K562 (cell line): ENCODE data around the gene AMOT. TPM values are rescaled to one million over a fixed set of nuclear protein-coding genes. Genes with fewer than 3 reads are reported as not detected.

Experiments
- ATAC-seq: fragments of 200-7000 bp; cut with Tn5 transposase; 3 replicates; pipeline ENCODE4 v1.9.1; 2020; ENCODE audit warnings: moderate library complexity
- BruUV-seq: library from RNA; stranded (reverse); fragments of 400-500 nt; replicated peaks from 2 replicates; lab custom pipeline; 2021; lab: Mats Ljungman, UMichigan
- CTCF ChIA-PET: fragments of 300-600 bp; formaldehyde crosslinking; extraction: SDS; loops from one replicate; lab custom pipeline; 2021; ENCODE audit warnings: low intra/inter-chr PET ratio; lab: Yijun Ruan, JAX
- POLR2A ChIA-PET: fragments of 300-600, 350-650 bp; sonication (Branson Sonifier 250); formaldehyde crosslinking; extraction: SDS; loops from one replicate; lab custom pipeline; 2021; ENCODE audit warnings: antibody characterized with exemption, inconsistent platforms; lab: Yijun Ruan, JAX
- DNase-seq, 4 experiments: peaks; one replicate each; pipeline versions ENCODE4 v3.0.0 to v3.0.0-alpha.2; 2011 to 2018; ENCODE audit warnings: low spot score in 3 of 4, mixed read lengths in 3 of 4; ENCODE audit errors: extremely low read depth in 1 of 4
- FAIRE-seq: peaks from 2 replicates; lab custom pipeline; 2011; peaks lifted over from hg19 to GRCh38; lab: Jason Lieb, UNC
- H2AFZ ChIP-seq: 2 replicates; pipeline ENCODE4 v1.6.0; 2011; ENCODE audit warnings: low read depth, low read length, control low read depth, inconsistent platforms
- H3K27ac ChIP-seq: fragments of 200-600 bp; 3 replicates; pipeline ENCODE4 v1.8.0; 2011; ENCODE audit warnings: low read depth, mild to moderate bottlenecking, control low read depth, inconsistent platforms, low read length, moderate library complexity, mixed read lengths; ENCODE audit errors: extremely low read depth
- H3K27me3 ChIP-seq, 2 experiments: fragments of 300-600 bp in 1 of 2; 2 replicates in 1 of 2; 3 replicates in 1 of 2; pipeline versions ENCODE4 v1.6.0 to v1.8.0; 2011; ENCODE audit warnings: inconsistent platforms in 2 of 2, low read length in 2 of 2, mild to moderate bottlenecking in 1 of 2, mixed read lengths in 1 of 2, moderate library complexity in 1 of 2; ENCODE audit not compliant: control insufficient read depth in 2 of 2, insufficient read depth in 2 of 2
- H3K36me3 ChIP-seq: fragments of 300-600 bp; 3 replicates; pipeline ENCODE4 v1.8.0; 2011; ENCODE audit warnings: mild to moderate bottlenecking, low read length, inconsistent platforms; ENCODE audit not compliant: control insufficient read depth, insufficient read depth
- H3K4me1 ChIP-seq, 2 experiments: fragments of 200-600 bp in 1 of 2; replicated peaks in 1 of 2; 2 replicates in 1 of 2; 3 replicates in 1 of 2; pipeline versions ENCODE4 v1.5.1 to v1.8.0; 2011; ENCODE audit warnings: inconsistent platforms in 2 of 2, low read length in 2 of 2, mild to moderate bottlenecking in 1 of 2, mixed read lengths in 1 of 2, moderate library complexity in 1 of 2; ENCODE audit not compliant: control insufficient read depth in 2 of 2, insufficient read depth in 2 of 2
- H3K4me2 ChIP-seq: 2 replicates; pipeline ENCODE4 v1.6.1; 2011; ENCODE audit warnings: low read length, control low read depth, inconsistent platforms, mixed read lengths; ENCODE audit not compliant: insufficient read depth
- H3K4me3 ChIP-seq: fragments of 200-600 bp; sonication (generic), shearing (Covaris generic); 2 replicates; pipeline ENCODE4 v1.5.1; 2016; ENCODE audit warnings: control low read depth, inconsistent platforms
- H3K79me2 ChIP-seq: fragments of 200-600 bp; 3 replicates; pipeline ENCODE4 v1.8.0; 2011; ENCODE audit warnings: low read length, inconsistent platforms; ENCODE audit not compliant: control insufficient read depth, insufficient read depth
- H3K9ac ChIP-seq, 2 experiments: 2 replicates each; pipeline versions ENCODE4 v1.6.0 to v1.6.1; 2011; ENCODE audit warnings: low read depth in 2 of 2, low read length in 2 of 2, control low read depth in 1 of 2, inconsistent platforms in 1 of 2, mild to moderate bottlenecking in 1 of 2, mixed read lengths in 1 of 2; ENCODE audit not compliant: insufficient read depth in 1 of 2
- H3K9me1 ChIP-seq: one replicate; pipeline ENCODE4 v1.6.0; 2011; ENCODE audit warnings: inconsistent platforms, mild to moderate bottlenecking, low read length, moderate library complexity; ENCODE audit not compliant: control insufficient read depth, insufficient read depth
- H3K9me3 ChIP-seq: replicated peaks from 2 replicates; pipeline ENCODE4 v1.5.1; 2011; ENCODE audit warnings: low read depth, low read length, inconsistent platforms; ENCODE audit not compliant: control insufficient read depth, insufficient read depth
- H4K20me1 ChIP-seq: replicated peaks from 2 replicates; pipeline ENCODE4 v1.6.1; 2011; ENCODE audit warnings: low read length, inconsistent platforms, mixed read lengths; ENCODE audit not compliant: control insufficient read depth, insufficient read depth
- CSDE1 ChIP-seq, 2 experiments: fragments of 450-650 bp; IDR thresholded peaks; 2 replicates each; pipeline ENCODE4 v1.6.1; 2016; ENCODE audit warnings: mild to moderate bottlenecking in 1 of 2
- CTBP1 ChIP-seq: fragments of 450-650 bp; IDR thresholded peaks from 2 replicates; pipeline ENCODE4 v1.6.1; 2016; ENCODE audit warnings: borderline replicate concordance
- ERF ChIP-seq: fragments of 450-650 bp; formaldehyde crosslinking; IDR thresholded peaks from 2 replicates; pipeline ENCODE4 v1.4.0; 2020; ENCODE audit warnings: mild to moderate bottlenecking, mixed read lengths
- HDAC2 ChIP-seq: fragments of 450-650 bp; IDR thresholded peaks from 2 replicates; pipeline ENCODE4 v1.6.1; 2016; ENCODE audit warnings: mild to moderate bottlenecking
- IRF1 ChIP-seq: sonication (generic); formaldehyde crosslinking; IDR thresholded peaks from 2 replicates; pipeline ENCODE4 v1.8.0; 2022; ENCODE audit warnings: missing genetic modification reagents, mild to moderate bottlenecking, borderline replicate concordance
- KDM2B ChIP-seq: fragments of 250-450 bp; sonication (Bioruptor Pico); IDR thresholded peaks from 2 replicates; pipeline ENCODE4 v1.8.0; 2021; ENCODE audit warnings: mild to moderate bottlenecking, moderate library complexity
- KLF6 ChIP-seq: fragments of 250-450 bp; sonication (Bioruptor Pico); IDR thresholded peaks from 2 replicates; pipeline ENCODE4 v1.4.0; 2020; ENCODE audit warnings: mild to moderate bottlenecking, moderate library complexity, borderline replicate concordance
- MAFK ChIP-seq: IDR thresholded peaks from 2 replicates; pipeline ENCODE4 v1.6.1; 2011; ENCODE audit warnings: low read length, improper control_type of control experiment
- POU5F1 ChIP-seq: fragments of 150-350 bp; IDR thresholded peaks from 2 replicates; pipeline ENCODE4 v1.6.1; 2014; ENCODE audit warnings: borderline replicate concordance, low read length, low read depth, mild to moderate bottlenecking; ENCODE audit not compliant: partially characterized antibody
- RBFOX2 ChIP-seq: fragments of 200-400 bp; formaldehyde crosslinking; IDR thresholded peaks from 2 replicates; pipeline ENCODE4 v1.6.1; 2017; ENCODE audit warnings: low read depth, mild to moderate bottlenecking, low read length, moderate library complexity
- SPI1 ChIP-seq: IDR thresholded peaks from 2 replicates; pipeline ENCODE4 v1.6.1; 2011; ENCODE audit warnings: low read depth, low read length, control low read depth, borderline replicate concordance
- TCF3 ChIP-seq: sonication (generic); formaldehyde crosslinking; IDR thresholded peaks from 2 replicates; pipeline ENCODE4 v1.4.0; 2020; ENCODE audit warnings: mild to moderate bottlenecking, missing genetic modification reagents
- ZBTB49 ChIP-seq: sonication (generic); formaldehyde crosslinking; IDR thresholded peaks from 2 replicates; pipeline ENCODE4 v1.8.0; 2022; ENCODE audit warnings: missing genetic modification reagents, mild to moderate bottlenecking, borderline replicate concordance
- ZKSCAN3 ChIP-seq: fragments of 250-450 bp; sonication (Bioruptor Pico); IDR thresholded peaks from 2 replicates; pipeline ENCODE4 v1.4.0; 2020
- ZNF175 ChIP-seq: fragments of 200-800 bp; sonication (Bioruptor generic); IDR thresholded peaks from 2 replicates; pipeline ENCODE4 v1.6.1; 2016; ENCODE audit warnings: low read depth, mild to moderate bottlenecking, missing genetic modification characterization, missing compliant biosample characterization
- ZNF232 ChIP-seq: sonication (generic); formaldehyde crosslinking; IDR thresholded peaks from 2 replicates; pipeline ENCODE4 v1.8.0; 2022; ENCODE audit warnings: mild to moderate bottlenecking, missing genetic modification reagents
- ZNF316 ChIP-seq: fragments of 450-650 bp; IDR thresholded peaks from 2 replicates; pipeline ENCODE4 v1.6.1; 2016
- ZNF398 ChIP-seq: fragments of 250-450 bp; sonication (Bioruptor Pico); IDR thresholded peaks from 2 replicates; pipeline ENCODE4 v1.8.0; 2021; ENCODE audit warnings: moderate library complexity, mild to moderate bottlenecking, inconsistent platforms
- ZNF778 ChIP-seq: fragments of 450-650 bp; formaldehyde crosslinking; IDR thresholded peaks from 2 replicates; pipeline ENCODE4 v1.4.0; 2020; ENCODE audit warnings: mild to moderate bottlenecking, moderate library complexity
- WGBS: fragments of 100-300 bp; shearing (Covaris generic); methylation state at CpG from one replicate; pipeline ENCODE4 v1.1.6; 2016; ENCODE audit warnings: low coverage, mixed read lengths; ENCODE audit not compliant: insufficient coverage; ENCODE audit errors: missing lambda C conversion rate; 5-methylcytosine and 5-hydroxymethylcytosine counted together
- in situ Hi-C: fragments of 300-500 bp; cut with MboI; formaldehyde crosslinking; loops from 4 replicates; pipeline ENCODE4 v1.15.0; 2018; ENCODE audit warnings: inconsistent platforms, mixed read lengths
- intact Hi-C: fragments of 100-400 bp; cut with micrococcal nuclease; formaldehyde crosslinking; loops from 2 replicates; pipeline ENCODE4 v1.14.2; 2022
- polyA plus RNA-seq, 8 experiments: library from polyadenylated mRNA; depleted of rRNA in 4 of 8; stranded (reverse) in 5 of 8; unstranded in 3 of 8; fragments of >200 nt; fragmentation: Nextera tagmentation in 2 of 8; fragmentation: Illumina TruSeq in 1 of 8; extraction: Ambion mirVana in 2 of 8; extraction: Trizol in 1 of 8; gene quantifications; 2 replicates each; pipeline versions ENCODE4 v1.2.1 to v1.2.3, GENCODE V29; 2011 to 2014; ENCODE audit warnings: inconsistent platforms in 1 of 8, missing spikeins in 1 of 8
- total RNA-seq, 7 experiments: library from RNA; depleted of rRNA in 6 of 7; stranded (reverse); fragments of >200 nt in 6 of 7; fragmentation: Illumina TruSeq in 2 of 7; extraction: Trizol in 2 of 7; gene quantifications; 2 replicates each; pipeline versions ENCODE4 v1.2.1 to v1.2.3, GENCODE V29; 2011 to 2021; ENCODE audit warnings: low replicate concordance in 1 of 7

The AMOT gene
- total and polyA plus RNA-seq, 9 of the 15 experiments (the other 6 are each of a cell fraction or from before 2014, with no cell fraction given), result 0.04 TPM; not detected in 8

GRCh38 chrX:112844250-112844649, 3.6 kb upstream of the AMOT start (continued):
- TF ChIP-seq ZNF778 (CRISPR knock-in tag), result no peak
- no peak for TF ChIP-seq CSDE1 (IDR thresholded peaks at IDR 0.05)
- no peak for TF ChIP-seq POU5F1
- no peak for TF ChIP-seq KLF6 (CRISPR knock-in tag)
- no peak for TF ChIP-seq ZNF232 (CRISPR knock-in tag)

- H3K27me3 ChIP-seq, result peaks cover 0 to 4% of the 10 kb centered on the region in 2 experiments; a peak in 1 of 5 replicates
- in situ Hi-C loops (no loop called here), intact Hi-C loops (no loop called here)
- no peaks in the 10 kb centered on the region for H3K9me3 ChIP-seq
- no peak for DNase-seq
- H3K27ac ChIP-seq, result no peak overlapping the region
- ChIA-PET CTCF (no interaction called here), POLR2A (no interaction called here)
- peak overlapping the region; percentile 44; the same call in 1 of the 2 replicates for H2AFZ ChIP-seq
- no peaks in the 10 kb centered on the region for H3K79me2 ChIP-seq
- no peak for ATAC-seq
- H3K36me3 ChIP-seq, result no peaks in the 10 kb centered on the region
- H3K9ac ChIP-seq, result no peak overlapping the region
- H3K4me1 ChIP-seq, result peaks cover 0 to 12% of the 10 kb centered on the region in 2 experiments; a peak in 2 of 5 replicates
- BruUV-seq, result no TSS peak
- no peak overlapping the region; the same call in 1 of the 2 replicates for H3K4me2 ChIP-seq
- no peak for FAIRE-seq
- no peaks in the 10 kb centered on the region for H4K20me1 ChIP-seq
- 6% methylated on average over 2 of the region's 5 CpGs for WGBS
- H3K9me1 ChIP-seq, result no peaks in the 10 kb centered on the region
- no peak overlapping the region for H3K4me3 ChIP-seq
- TF ChIP-seq IRF1 (no peak), ZNF316 (peak; percentile 30; the same call in 1 of the 2 replicates), RBFOX2 (no peak), ERF (CRISPR knock-in tag) (no peak), KDM2B (CRISPR knock-in tag) (no peak), ZKSCAN3 (CRISPR knock-in tag) (no peak), HDAC2 (no peak), ZNF398 (CRISPR knock-in tag) (no peak), ZNF175 (no peak), SPI1 (no peak), ZBTB49 (CRISPR knock-in tag) (no peak), MAFK (0 out of 2 replicates have a peak, but pooled peaks have one; percentile 22), TCF3 (CRISPR knock-in tag) (no peak), CTBP1 (no peak)
Measured at GRCh38 chrX:112841820-112842157, 1.2 kb upstream of the AMOT start.
